Lower leg skin (tissue), 4 donors: ENCODE data around the gene INSRR. TPM values are rescaled to one million over a fixed set of nuclear protein-coding genes. Genes with fewer than 3 reads are reported as not detected.

Experiments
- DNase-seq, 2 donors: peaks; one replicate each; pipeline ENCODE4 v3.0.0-alpha.2; 2019; ENCODE audit warnings: low spot score in 2 of 2
- H3K4me3 ChIP-seq: fragments of 200-600 bp; sonication (generic); 2 replicates; pipeline ENCODE4 v1.5.1; 2017; ENCODE audit warnings: mild to moderate bottlenecking, low read depth; ENCODE audit not compliant: poor library complexity, severe bottlenecking
- POLR2A ChIP-seq, 2 donors: fragments of 450-650 bp; IDR thresholded peaks; one replicate each; pipeline ENCODE4 v1.6.1; 2016 to 2017; ENCODE audit warnings: antibody characterized with exemption in 2 of 2, mild to moderate bottlenecking in 1 of 2, moderate library complexity in 1 of 2
- WGBS, 2 donors: methylation state at CpG; one replicate each; pipeline ENCODE4 v1.1.5; 2018; 5-methylcytosine and 5-hydroxymethylcytosine counted together
- intact Hi-C: fragments of 100-400 bp; cut with DNase I; formaldehyde crosslinking; loops from one replicate; pipeline ENCODE4 v1.15.0; 2023; ENCODE audit warnings: low total_unique reads
- total RNA-seq, 4 donors: library from RNA; depleted of rRNA; stranded (reverse); fragments of >200 nt; gene quantifications; one replicate each; pipeline ENCODE4 v1.1.0, GENCODE V29; 2016
- TF ChIP-seq, protein P1 (sequence below), 3 donors: fragments of 450-650 bp; IDR thresholded peaks; one replicate each; pipeline ENCODE4 v1.5.1; 2016; ENCODE audit warnings: antibody characterized with exemption in 3 of 3, mild to moderate bottlenecking in 3 of 3, moderate library complexity in 2 of 3

INSRR gene
- total RNA-seq, 4 donors from 2014 or later: not detected

DNA sequence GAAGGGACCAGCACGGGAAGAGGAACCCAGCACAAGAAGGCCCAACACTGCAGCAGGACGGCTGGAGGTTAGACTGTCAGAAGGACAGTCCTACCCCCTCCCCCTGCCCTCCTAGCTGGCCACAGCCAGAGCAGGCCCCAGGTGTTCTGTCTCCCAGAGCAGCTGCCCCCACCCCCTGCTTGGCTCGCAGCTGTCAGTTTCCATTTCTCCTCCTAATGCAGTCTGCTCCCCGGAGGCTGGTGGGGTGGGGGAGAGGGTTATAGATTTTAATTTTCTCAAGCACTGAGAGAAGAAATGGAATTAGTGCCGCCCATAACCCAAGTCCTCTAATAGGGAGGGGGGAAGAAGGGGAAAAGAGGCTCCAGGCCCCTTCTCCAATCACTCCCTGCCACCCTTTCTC is 21.6 kb upstream of the INSRR start:
- WGBS, 2 donors: 69 to 70% methylated on average over 5 of the region's 5 CpGs
- TF ChIP-seq, protein P1, sequence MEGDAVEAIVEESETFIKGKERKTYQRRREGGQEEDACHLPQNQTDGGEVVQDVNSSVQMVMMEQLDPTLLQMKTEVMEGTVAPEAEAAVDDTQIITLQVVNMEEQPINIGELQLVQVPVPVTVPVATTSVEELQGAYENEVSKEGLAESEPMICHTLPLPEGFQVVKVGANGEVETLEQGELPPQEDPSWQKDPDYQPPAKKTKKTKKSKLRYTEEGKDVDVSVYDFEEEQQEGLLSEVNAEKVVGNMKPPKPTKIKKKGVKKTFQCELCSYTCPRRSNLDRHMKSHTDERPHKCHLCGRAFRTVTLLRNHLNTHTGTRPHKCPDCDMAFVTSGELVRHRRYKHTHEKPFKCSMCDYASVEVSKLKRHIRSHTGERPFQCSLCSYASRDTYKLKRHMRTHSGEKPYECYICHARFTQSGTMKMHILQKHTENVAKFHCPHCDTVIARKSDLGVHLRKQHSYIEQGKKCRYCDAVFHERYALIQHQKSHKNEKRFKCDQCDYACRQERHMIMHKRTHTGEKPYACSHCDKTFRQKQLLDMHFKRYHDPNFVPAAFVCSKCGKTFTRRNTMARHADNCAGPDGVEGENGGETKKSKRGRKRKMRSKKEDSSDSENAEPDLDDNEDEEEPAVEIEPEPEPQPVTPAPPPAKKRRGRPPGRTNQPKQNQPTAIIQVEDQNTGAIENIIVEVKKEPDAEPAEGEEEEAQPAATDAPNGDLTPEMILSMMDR (IDR thresholded peaks at IDR 0.05): no peak
- TF ChIP-seq POLR2A (IDR thresholded peaks at IDR 0.05): no peak
- no peak overlapping the region for H3K4me3 ChIP-seq
- no peak for DNase-seq
- intact Hi-C loops: no loop called here

DNA sequence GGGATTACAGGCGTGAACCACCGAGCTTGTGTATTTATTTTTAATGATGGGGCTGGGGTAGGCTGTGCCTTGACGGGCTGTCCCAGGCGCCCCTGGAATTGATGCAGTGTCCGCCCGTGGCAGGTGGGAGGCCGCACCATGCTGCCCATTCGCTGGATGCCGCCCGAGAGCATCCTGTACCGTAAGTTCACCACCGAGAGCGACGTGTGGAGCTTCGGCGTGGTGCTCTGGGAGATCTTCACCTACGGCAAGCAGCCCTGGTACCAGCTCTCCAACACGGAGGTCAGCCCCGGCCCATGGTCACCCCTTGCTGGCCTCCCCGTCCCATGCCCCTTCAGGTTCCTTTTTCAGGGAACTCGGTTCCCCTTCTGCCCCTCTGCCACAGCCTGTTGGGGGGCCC is 21.0 kb upstream of the INSRR start:
- intact Hi-C loops: no loop called here
- no peak for TF ChIP-seq POLR2A (IDR thresholded peaks at IDR 0.05)
- TF ChIP-seq, protein P1 (IDR thresholded peaks at IDR 0.05): no peak
- no peak for DNase-seq
- no peak overlapping the region for H3K4me3 ChIP-seq
- 91 to 96% methylated on average over 21 of the region's 21 CpGs for WGBS, 2 donors

GRCh38 chr1:156877433-156878170 is 18.7 kb upstream of the INSRR start:
- no peak for DNase-seq
- H3K4me3 ChIP-seq: no peak overlapping the region
- TF ChIP-seq POLR2A (IDR thresholded peaks at IDR 0.05): no peak
- TF ChIP-seq, protein P1 (IDR thresholded peaks at IDR 0.05): no peak
- intact Hi-C loops: no loop called here
- 77 to 91% methylated on average over 5 of the region's 5 CpGs for WGBS, 2 donors

DNA sequence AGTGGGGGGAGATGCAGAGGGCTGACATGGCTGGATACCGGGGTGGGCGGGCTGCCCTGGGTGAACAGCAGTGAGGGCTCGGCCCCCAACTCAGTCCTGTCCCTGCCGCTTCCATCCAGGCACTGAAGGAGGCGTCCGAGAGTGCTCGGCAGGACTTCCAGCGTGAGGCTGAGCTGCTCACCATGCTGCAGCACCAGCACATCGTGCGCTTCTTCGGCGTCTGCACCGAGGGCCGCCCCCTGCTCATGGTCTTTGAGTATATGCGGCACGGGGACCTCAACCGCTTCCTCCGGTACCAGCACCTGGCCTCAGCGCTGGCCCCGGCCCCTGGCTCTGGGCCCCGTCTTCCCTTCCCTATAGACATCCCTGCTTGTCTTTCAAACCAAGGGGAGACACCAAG is 17.4 kb upstream of the INSRR start:
- no peak overlapping the region for H3K4me3 ChIP-seq
- WGBS, 2 donors: 44 to 51% methylated on average over 7 to 21 of the region's 21 CpGs
- TF ChIP-seq POLR2A (IDR thresholded peaks at IDR 0.05): no peak
- TF ChIP-seq, protein P1 (IDR thresholded peaks at IDR 0.05): no peak
- intact Hi-C loops: no loop called here
- no peak for DNase-seq

DNA sequence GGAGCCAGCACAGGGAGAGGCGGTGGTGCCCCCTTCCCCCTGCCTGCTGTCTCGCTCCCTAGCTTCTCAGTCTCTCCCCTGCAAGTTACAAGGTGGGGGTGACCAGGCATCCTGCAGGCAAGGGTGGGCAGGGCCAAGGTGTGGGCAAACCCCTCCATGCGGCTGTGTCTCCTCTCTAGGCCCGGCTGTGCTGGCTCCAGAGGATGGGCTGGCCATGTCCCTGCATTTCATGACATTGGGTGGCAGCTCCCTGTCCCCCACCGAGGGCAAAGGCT is 16.4 kb upstream of the INSRR start:
- no peak overlapping the region for H3K4me3 ChIP-seq
- WGBS, 2 donors: 67 to 83% methylated on average over 2 to 5 of the region's 5 CpGs
- no peak for DNase-seq
- no peak for TF ChIP-seq POLR2A (IDR thresholded peaks at IDR 0.05)
- TF ChIP-seq, protein P1 (IDR thresholded peaks at IDR 0.05): no peak
- intact Hi-C loops: no loop called here
